Measurements from ENCODE around the gene HEATR5A.

DNA sequence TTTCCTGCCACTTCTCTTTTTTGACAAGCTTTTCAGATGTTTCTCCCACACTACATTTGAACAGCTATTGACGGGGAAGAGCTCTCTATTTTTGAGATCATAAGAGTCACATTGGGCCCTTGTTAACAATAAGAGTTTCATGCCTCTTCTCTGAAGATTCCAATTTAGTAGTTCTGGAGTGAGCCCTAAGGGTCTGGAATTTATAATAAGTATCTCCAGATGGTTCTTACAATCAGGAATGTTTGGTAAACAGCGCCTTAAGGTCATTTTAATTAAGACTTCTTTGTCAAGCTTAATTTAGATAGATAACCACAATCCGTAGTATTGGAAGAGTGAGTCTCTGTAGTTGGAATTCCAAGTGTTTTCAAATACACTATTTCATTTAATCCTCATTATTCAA lies 152.1 kb downstream of the HEATR5A start:
- no peak for TF ChIP-seq POLR2A (IDR thresholded peaks at IDR 0.05)
- TF ChIP-seq, protein P1, sequence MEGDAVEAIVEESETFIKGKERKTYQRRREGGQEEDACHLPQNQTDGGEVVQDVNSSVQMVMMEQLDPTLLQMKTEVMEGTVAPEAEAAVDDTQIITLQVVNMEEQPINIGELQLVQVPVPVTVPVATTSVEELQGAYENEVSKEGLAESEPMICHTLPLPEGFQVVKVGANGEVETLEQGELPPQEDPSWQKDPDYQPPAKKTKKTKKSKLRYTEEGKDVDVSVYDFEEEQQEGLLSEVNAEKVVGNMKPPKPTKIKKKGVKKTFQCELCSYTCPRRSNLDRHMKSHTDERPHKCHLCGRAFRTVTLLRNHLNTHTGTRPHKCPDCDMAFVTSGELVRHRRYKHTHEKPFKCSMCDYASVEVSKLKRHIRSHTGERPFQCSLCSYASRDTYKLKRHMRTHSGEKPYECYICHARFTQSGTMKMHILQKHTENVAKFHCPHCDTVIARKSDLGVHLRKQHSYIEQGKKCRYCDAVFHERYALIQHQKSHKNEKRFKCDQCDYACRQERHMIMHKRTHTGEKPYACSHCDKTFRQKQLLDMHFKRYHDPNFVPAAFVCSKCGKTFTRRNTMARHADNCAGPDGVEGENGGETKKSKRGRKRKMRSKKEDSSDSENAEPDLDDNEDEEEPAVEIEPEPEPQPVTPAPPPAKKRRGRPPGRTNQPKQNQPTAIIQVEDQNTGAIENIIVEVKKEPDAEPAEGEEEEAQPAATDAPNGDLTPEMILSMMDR (IDR thresholded peaks at IDR 0.05) = no peak

All from Peyer's patch (tissue), 4 donors.